Trophoblast cell (in vitro differentiated cells and primary cell): Measurements from ENCODE around the gene TRIM65.

Experiments
- DNase-seq, 2 donors: peaks; one replicate each; pipeline ENCODE4 v3.0.0-alpha.2; 2016
- H2AFZ ChIP-seq: 2 replicates; pipeline ENCODE4 v1.6.1; 2013; ENCODE audit warnings: low read length, moderate library complexity, mild to moderate bottlenecking; ENCODE audit not compliant: insufficient read depth, poor library complexity
- H2AK5ac ChIP-seq: 2 replicates; pipeline ENCODE4 v1.6.1; 2013; ENCODE audit warnings: mild to moderate bottlenecking, low read length
- H2BK120ac ChIP-seq: 2 replicates; pipeline ENCODE4 v1.6.1; 2013; ENCODE audit warnings: low read length, mild to moderate bottlenecking, moderate library complexity; ENCODE audit not compliant: insufficient read depth, poor library complexity
- H2BK12ac ChIP-seq: 2 replicates; pipeline ENCODE4 v1.6.1; 2013; ENCODE audit warnings: mild to moderate bottlenecking, low read length, moderate library complexity
- H2BK5ac ChIP-seq: 2 replicates; pipeline ENCODE4 v1.6.1; 2013; ENCODE audit warnings: low read length, low read depth, moderate library complexity, mild to moderate bottlenecking; ENCODE audit not compliant: poor library complexity
- H3K14ac ChIP-seq: 2 replicates; pipeline ENCODE4 v1.6.1; 2013; ENCODE audit warnings: mild to moderate bottlenecking, low read length
- H3K18ac ChIP-seq: 2 replicates; pipeline ENCODE4 v1.6.1; 2013; ENCODE audit warnings: mild to moderate bottlenecking, low read length
- H3K23ac ChIP-seq: 2 replicates; pipeline ENCODE4 v1.6.1; 2013; ENCODE audit warnings: low read length
- H3K27ac ChIP-seq: 2 replicates; pipeline ENCODE4 v1.5.1; 2013; ENCODE audit warnings: low read depth, mild to moderate bottlenecking, inconsistent platforms, low read length, moderate library complexity
- H3K27me3 ChIP-seq: 2 replicates; pipeline ENCODE4 v1.6.1; 2013; ENCODE audit warnings: inconsistent platforms, mild to moderate bottlenecking, low read length, moderate library complexity; ENCODE audit not compliant: insufficient read depth
- H3K36me3 ChIP-seq, 2 experiments: 1 replicate in 1 of 2; 2 replicates in 1 of 2; pipeline ENCODE4 v1.6.1; 2013; ENCODE audit warnings: low read length in 2 of 2, mild to moderate bottlenecking in 2 of 2, moderate library complexity in 1 of 2; ENCODE audit not compliant: insufficient read depth in 2 of 2, control insufficient read depth in 1 of 2
- H3K4ac ChIP-seq: 2 replicates; pipeline ENCODE4 v1.6.1; 2013; ENCODE audit warnings: low read depth, mild to moderate bottlenecking, low read length, moderate library complexity
- H3K4me1 ChIP-seq, 2 experiments: 1 replicate in 1 of 2; 2 replicates in 1 of 2; pipeline ENCODE4 v1.6.1; 2013; ENCODE audit warnings: low read length in 2 of 2, mild to moderate bottlenecking in 2 of 2, moderate library complexity in 1 of 2; ENCODE audit not compliant: insufficient read depth in 2 of 2, control insufficient read depth in 1 of 2
- H3K4me2 ChIP-seq: 2 replicates; pipeline ENCODE4 v1.6.1; 2013; ENCODE audit warnings: inconsistent platforms, mild to moderate bottlenecking, low read length, moderate library complexity
- H3K4me3 ChIP-seq: 2 replicates; pipeline ENCODE4 v1.5.1; 2013; ENCODE audit warnings: mild to moderate bottlenecking, low read depth, low read length, inconsistent platforms
- H3K79me1 ChIP-seq: one replicate; pipeline ENCODE4 v1.6.1; 2013; ENCODE audit warnings: low read length
- H3K79me2 ChIP-seq: 2 replicates; pipeline ENCODE4 v1.6.1; 2013; ENCODE audit warnings: low read length, mild to moderate bottlenecking; ENCODE audit not compliant: control insufficient read depth, insufficient read depth, poor library complexity
- H3K9ac ChIP-seq: 2 replicates; pipeline ENCODE4 v1.6.1; 2013; ENCODE audit warnings: mild to moderate bottlenecking, low read length
- H3K9me3 ChIP-seq: 2 replicates; pipeline ENCODE4 v1.6.1; 2013; ENCODE audit warnings: low read depth, mild to moderate bottlenecking, control low read depth, inconsistent platforms, low read length; ENCODE audit not compliant: insufficient read depth
- H4K12ac ChIP-seq: 2 replicates; pipeline ENCODE4 v1.6.1; 2013; ENCODE audit warnings: low read depth, mild to moderate bottlenecking, low read length, moderate library complexity
- H4K8ac ChIP-seq: 2 replicates; pipeline ENCODE4 v1.6.1; 2013; ENCODE audit warnings: low read depth, mild to moderate bottlenecking, low read length, moderate library complexity
- H4K91ac ChIP-seq: one replicate; pipeline ENCODE4 v1.6.1; 2013; ENCODE audit warnings: low read depth, mild to moderate bottlenecking, low read length, moderate library complexity
- WGBS: extraction: QIAGEN DNeasy Blood & Tissue Kit; methylation state at CpG from one replicate; pipeline ENCODE4 v1.1.7; 2013; ENCODE audit warnings: missing lambda C conversion rate; ENCODE audit not compliant: insufficient read length, insufficient coverage; ENCODE audit errors: extremely low coverage; 5-methylcytosine and 5-hydroxymethylcytosine counted together

Gene TRIM65

GRCh38 chr17:75906143-75906884 is 9.6 kb upstream of the TRIM65 start:
- Histone ChIP-seq H3K9me3 (no peaks in the 10 kb centered on the region), H3K23ac (no peak overlapping the region), H3K4me3 (no peak overlapping the region), H3K4me1 (peaks cover 12 to 13% of the 10 kb centered on the region in 2 experiments), H2AFZ (no peak overlapping the region), H3K9ac (no peak overlapping the region), H4K91ac (peak overlapping the region; percentile 29), H3K4me2 (no peak overlapping the region), H3K4ac (no peak overlapping the region), H3K36me3 (peaks cover 6 to 12% of the 10 kb centered on the region in 2 experiments), H4K12ac (no peak overlapping the region), H2BK5ac (no peak overlapping the region), H3K18ac (peak overlapping the region; percentile 9), H3K79me1 (peaks cover 9% of the 10 kb centered on the region), H3K27ac (peak overlapping the region; percentile 4), H3K79me2 (peaks cover 6% of the 10 kb centered on the region), H2AK5ac (peak overlapping the region; percentile 5), H4K8ac (no peak overlapping the region), H3K27me3 (no peaks in the 10 kb centered on the region), H2BK12ac (peak overlapping the region; percentile 30), H2BK120ac (no peak overlapping the region), H3K14ac (no peak overlapping the region)
- WGBS: no CpG with 5 or more reads among the region's 10 CpGs
- peak; percentile 39 to 57 for DNase-seq

DNA sequence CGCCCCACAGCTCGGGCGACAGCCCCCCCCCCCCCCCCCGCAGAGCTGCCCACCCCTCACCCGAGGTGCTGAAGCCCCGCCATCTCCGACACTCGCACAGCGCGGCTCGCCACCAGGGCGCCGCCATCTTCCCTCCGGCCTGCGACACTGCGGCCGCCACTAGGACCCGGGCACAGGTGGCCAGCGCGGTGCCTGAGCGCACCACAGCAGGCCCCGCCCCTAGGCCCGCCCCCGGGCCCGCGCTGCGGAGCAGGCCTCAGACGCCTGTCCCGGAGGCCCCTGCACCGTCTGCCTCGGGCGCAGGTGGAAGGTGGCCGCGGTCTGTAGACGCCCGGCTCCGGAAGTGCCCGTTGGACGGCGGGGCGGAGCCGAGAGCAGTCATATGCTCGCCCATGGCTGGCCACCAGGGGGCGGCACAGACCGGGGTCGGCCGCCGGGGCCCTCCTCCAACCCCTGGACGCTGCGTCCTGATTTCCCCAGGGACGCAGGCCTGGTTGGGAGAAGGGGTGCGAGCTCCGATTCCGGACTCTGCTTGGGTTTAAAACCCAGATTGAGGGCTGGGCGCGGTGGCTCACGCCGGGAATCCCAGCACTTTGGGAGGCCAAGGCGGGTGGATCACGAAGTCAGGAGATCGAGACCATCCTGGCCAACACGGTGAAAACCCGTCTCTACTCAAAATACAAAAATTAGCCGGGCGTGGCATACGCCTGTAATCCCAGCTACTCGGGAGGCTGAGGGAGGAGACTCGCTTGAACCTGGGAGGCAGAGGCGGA is 8.2 kb upstream of the TRIM65 start, which contains the start of gene MRPL38:
MRPL38 (minus strand) TSS at position 136 of the 773 bp plus-strand sequence; CDS start at position 127, 9 bp downstream.
- Histone ChIP-seq H4K12ac (peak within 1 kb of the TSS; percentile 66), H4K8ac (peak within 1 kb of the TSS; percentile 87), H2BK120ac (peak within 1 kb of the TSS; percentile 66), H2AK5ac (peak within 1 kb of the TSS; percentile 49), H3K4me3 (peak within 1 kb of the TSS; percentile 97), H2AFZ (peak within 1 kb of the TSS; percentile 50), H3K36me3 (peaks cover 17 to 25% of the 10 kb centered on the region in 2 experiments), H3K23ac (no peak within 1 kb of the TSS), H3K27ac (peak within 1 kb of the TSS; percentile 68), H3K9me3 (no peaks in the 10 kb centered on the region), H3K27me3 (no peaks in the 10 kb centered on the region), H3K4ac (peak within 1 kb of the TSS; percentile 89), H3K14ac (peak within 1 kb of the TSS; percentile 56), H3K79me2 (peaks cover 6% of the 10 kb centered on the region), H3K9ac (peak within 1 kb of the TSS; percentile 96), H2BK5ac (no peak within 1 kb of the TSS), H3K79me1 (peaks cover 7% of the 10 kb centered on the region), H4K91ac (peak within 1 kb of the TSS; percentile 80), H3K4me2 (peak within 1 kb of the TSS; percentile 93), H2BK12ac (peak within 1 kb of the TSS; percentile 77), H3K4me1 (peaks cover 12 to 13% of the 10 kb centered on the region in 2 experiments), H3K18ac (peak within 1 kb of the TSS; percentile 73)
- DNase-seq: peak; percentile 97 to 98
- WGBS: no CpG with 5 or more reads among the region's 69 CpGs

GRCh38 chr17:75902406-75902805 is 5.7 kb upstream of the TRIM65 start:
- Histone ChIP-seq H3K4me1 (peaks cover 8% of the 10 kb centered on the region in 2 experiments), H3K4me2 (no peak overlapping the region), H3K27ac (no peak overlapping the region), H2AK5ac (no peak overlapping the region), H3K14ac (no peak overlapping the region), H3K36me3 (peaks cover 38 to 50% of the 10 kb centered on the region in 2 experiments), H3K27me3 (no peaks in the 10 kb centered on the region), H4K8ac (no peak overlapping the region), H2BK5ac (no peak overlapping the region), H3K79me1 (peaks cover 7% of the 10 kb centered on the region), H3K4ac (no peak overlapping the region), H2BK12ac (no peak overlapping the region), H3K23ac (no peak overlapping the region), H3K18ac (no peak overlapping the region), H2AFZ (no peak overlapping the region), H4K91ac (no peak overlapping the region), H3K9me3 (no peaks in the 10 kb centered on the region), H3K79me2 (peaks cover 6% of the 10 kb centered on the region), H2BK120ac (no peak overlapping the region), H3K9ac (no peak overlapping the region), H4K12ac (no peak overlapping the region), H3K4me3 (no peak overlapping the region)
- no peak for DNase-seq
- WGBS: no CpG with 5 or more reads among the region's 6 CpGs

GRCh38 chr17:75901727-75902126 is 5.0 kb upstream of the TRIM65 start:
- H3K18ac ChIP-seq: no peak overlapping the region
- no peak overlapping the region for H3K14ac ChIP-seq
- H4K8ac ChIP-seq: no peak overlapping the region
- H3K36me3 ChIP-seq: peaks cover 38 to 50% of the 10 kb centered on the region in 2 experiments
- H3K9me3 ChIP-seq: no peaks in the 10 kb centered on the region
- no peak overlapping the region for H2BK120ac ChIP-seq
- peaks cover 7% of the 10 kb centered on the region for H3K79me1 ChIP-seq
- no peak overlapping the region for H4K12ac ChIP-seq
- no peak overlapping the region for H2BK5ac ChIP-seq
- no peak for DNase-seq
- no peak overlapping the region for H3K27ac ChIP-seq
- H3K4me1 ChIP-seq: peaks cover 8% of the 10 kb centered on the region in 2 experiments
- WGBS: no CpG with 5 or more reads among the region's 18 CpGs
- H3K79me2 ChIP-seq: peaks cover 6% of the 10 kb centered on the region
- H3K4me2 ChIP-seq: no peak overlapping the region
- no peak overlapping the region for H2AFZ ChIP-seq
- H3K4ac ChIP-seq: no peak overlapping the region
- no peak overlapping the region for H3K4me3 ChIP-seq
- no peak overlapping the region for H3K9ac ChIP-seq
- H3K27me3 ChIP-seq: no peaks in the 10 kb centered on the region
- H2BK12ac ChIP-seq: no peak overlapping the region
- H3K23ac ChIP-seq: no peak overlapping the region
- H4K91ac ChIP-seq: no peak overlapping the region
- H2AK5ac ChIP-seq: no peak overlapping the region
